ENCODE data around the gene SEZ6L.

The SEZ6L gene

GRCh38 chr22:26276529-26277160 is 107.4 kb downstream of the SEZ6L start:
- no peak for DNase-seq (ENCODE audit: low read depth)
- TF ChIP-seq CTCF (conservative IDR thresholded peaks at IDR 0.05; ENCODE audit: low read length), result no peak
- no peak overlapping the region for H3K4me3 ChIP-seq (ENCODE audit: low read length)

- no peak for DNase-seq (ENCODE audit: low read depth)
- H3K4me3 ChIP-seq (ENCODE audit: low read length), result no peak overlapping the region
- TF ChIP-seq CTCF (conservative IDR thresholded peaks at IDR 0.05; ENCODE audit: low read length), result no peak
Measured at GRCh38 chr22:26281941-26282340, 112.7 kb downstream of the SEZ6L start.

GRCh38 chr22:26283330-26283729 is 114.1 kb downstream of the SEZ6L start:
- no peak overlapping the region for H3K4me3 ChIP-seq (ENCODE audit: low read length)
- no peak for TF ChIP-seq CTCF (conservative IDR thresholded peaks at IDR 0.05; ENCODE audit: low read length)
- no peak for DNase-seq (ENCODE audit: low read depth)

- DNase-seq (ENCODE audit: low read depth), result no peak
- no peak overlapping the region for H3K4me3 ChIP-seq (ENCODE audit: low read length)
- no peak for TF ChIP-seq CTCF (conservative IDR thresholded peaks at IDR 0.05; ENCODE audit: low read length)
Measured at GRCh38 chr22:26285632-26286031, 116.4 kb downstream of the SEZ6L start.

- TF ChIP-seq CTCF (conservative IDR thresholded peaks at IDR 0.05; ENCODE audit: low read length), result no peak
- H3K4me3 ChIP-seq (ENCODE audit: low read length), result no peak overlapping the region
- DNase-seq (ENCODE audit: low read depth), result no peak
Measured at GRCh38 chr22:26286091-26286820, 117.0 kb downstream of the SEZ6L start.

GRCh38 chr22:26287382-26288225 is 118.3 kb downstream of the SEZ6L start:
- TF ChIP-seq CTCF (conservative IDR thresholded peaks at IDR 0.05; ENCODE audit: low read length), result no peak
- H3K4me3 ChIP-seq (ENCODE audit: low read length), result no peak overlapping the region
- DNase-seq (ENCODE audit: low read depth), result no peak

All from AG10803 (cell line).